HepG2 (cell line): ENCODE results near the gene CKS1B. TPM values are rescaled to one million over a fixed set of nuclear protein-coding genes. Genes with fewer than 3 reads are reported as not detected.

Source experiments
- ELF4 ChIP-seq: sonication (generic); formaldehyde crosslinking; IDR thresholded peaks from 2 replicates; pipeline ENCODE4 v1.5.0; 2020; ENCODE audit warnings: missing genetic modification reagents, mild to moderate bottlenecking, moderate library complexity, borderline replicate concordance
- ERF ChIP-seq: IDR thresholded peaks from 2 replicates; pipeline ENCODE4 v1.6.1; 2018; ENCODE audit warnings: missing biosample characterization, missing genetic modification reagents
- KAT8 ChIP-seq: IDR thresholded peaks from 2 replicates; pipeline ENCODE4 v1.6.1; 2016; ENCODE audit warnings: missing genetic modification reagents, missing compliant biosample characterization
- NPAS2 ChIP-seq: sonication (generic); formaldehyde crosslinking; IDR thresholded peaks from 2 replicates; pipeline ENCODE4 v1.8.0; 2022; ENCODE audit warnings: mild to moderate bottlenecking, missing genetic modification reagents, borderline replicate concordance
- PHF20 ChIP-seq: sonication (generic); formaldehyde crosslinking; IDR thresholded peaks from 2 replicates; pipeline ENCODE4 v1.5.0; 2020; ENCODE audit warnings: mild to moderate bottlenecking, missing genetic modification reagents
- REXO4 ChIP-seq: sonication (generic); formaldehyde crosslinking; IDR thresholded peaks from 2 replicates; pipeline ENCODE4 v1.8.0; 2022; ENCODE audit warnings: missing genetic modification reagents, mild to moderate bottlenecking, borderline replicate concordance
- XRCC5 ChIP-seq: fragments of 200-400 bp; formaldehyde crosslinking; optimal IDR thresholded peaks from 2 replicates; pipeline ENCODE3; 2017; ENCODE audit warnings: mild to moderate bottlenecking, low read length
- ZIK1 ChIP-seq: sonication (generic); formaldehyde crosslinking; IDR thresholded peaks from 2 replicates; pipeline ENCODE4 v1.5.0; 2020; ENCODE audit warnings: mild to moderate bottlenecking, low read depth, missing genetic modification reagents, borderline replicate concordance
- ZNF33B ChIP-seq: sonication (generic); formaldehyde crosslinking; IDR thresholded peaks from 2 replicates; pipeline ENCODE4 v1.5.1; 2020; ENCODE audit warnings: mild to moderate bottlenecking, missing genetic modification reagents
- ZNF431 ChIP-seq: sonication (generic); formaldehyde crosslinking; IDR thresholded peaks from 2 replicates; pipeline ENCODE4 v1.9.0; 2022; ENCODE audit warnings: missing genetic modification reagents, low read depth, mild to moderate bottlenecking, borderline replicate concordance
- ZNF549 ChIP-seq: sonication (generic); formaldehyde crosslinking; IDR thresholded peaks from 2 replicates; pipeline ENCODE4 v1.5.0; 2020; ENCODE audit warnings: missing genetic modification reagents
- ZNF772 ChIP-seq: sonication (generic); formaldehyde crosslinking; IDR thresholded peaks from 2 replicates; pipeline ENCODE4 v1.5.0; 2020; ENCODE audit warnings: mild to moderate bottlenecking, missing genetic modification reagents
- polyA plus RNA-seq, 8 experiments: library from polyadenylated mRNA; depleted of rRNA in 3 of 8; stranded (reverse) in 7 of 8; unstranded in 1 of 8; fragments of >200 nt; fragmentation: Illumina TruSeq in 4 of 8; extraction: Trizol in 4 of 8; gene quantifications; 2 replicates each; pipeline versions ENCODE4 v1.2.1 to v1.2.3, GENCODE V29; 2011 to 2016; ENCODE audit warnings: low read depth in 4 of 8, missing spikeins in 1 of 8, mixed read lengths in 1 of 8; ENCODE audit not compliant: insufficient read depth in 1 of 8
- total RNA-seq, 5 experiments: library from RNA; depleted of rRNA; stranded (reverse); fragments of >200 nt; fragmentation: Illumina TruSeq; extraction: Trizol; gene quantifications; 2 replicates each; pipeline ENCODE4 v1.2.3, GENCODE V29; 2016; ENCODE audit warnings: low read depth in 1 of 5
- TF ChIP-seq, protein P1 (sequence below): sonication (generic); formaldehyde crosslinking; IDR thresholded peaks from 2 replicates; pipeline ENCODE4 v1.5.1; 2020; ENCODE audit warnings: mild to moderate bottlenecking, missing genetic modification reagents, moderate library complexity
- TF ChIP-seq, protein P2 (sequence below): sonication (generic); formaldehyde crosslinking; IDR thresholded peaks from 2 replicates; pipeline ENCODE4 v1.9.0; 2021; ENCODE audit warnings: missing genetic modification reagents, borderline replicate concordance
- TF ChIP-seq, protein P3 (sequence below): sonication (generic); formaldehyde crosslinking; IDR thresholded peaks from 2 replicates; pipeline ENCODE4 v1.5.0; 2020; ENCODE audit warnings: missing genetic modification reagents
- TF ChIP-seq, protein P4 (sequence below): sonication (generic); formaldehyde crosslinking; IDR thresholded peaks from 2 replicates; pipeline ENCODE4 v1.5.1; 2020; ENCODE audit warnings: mild to moderate bottlenecking, moderate library complexity, missing genetic modification reagents

CKS1B gene
- total and polyA plus RNA-seq, 2 of the 13 experiments (the other 11 are each of a cell fraction or from before 2014, with no cell fraction given) = 217 to 222 TPM

DNA sequence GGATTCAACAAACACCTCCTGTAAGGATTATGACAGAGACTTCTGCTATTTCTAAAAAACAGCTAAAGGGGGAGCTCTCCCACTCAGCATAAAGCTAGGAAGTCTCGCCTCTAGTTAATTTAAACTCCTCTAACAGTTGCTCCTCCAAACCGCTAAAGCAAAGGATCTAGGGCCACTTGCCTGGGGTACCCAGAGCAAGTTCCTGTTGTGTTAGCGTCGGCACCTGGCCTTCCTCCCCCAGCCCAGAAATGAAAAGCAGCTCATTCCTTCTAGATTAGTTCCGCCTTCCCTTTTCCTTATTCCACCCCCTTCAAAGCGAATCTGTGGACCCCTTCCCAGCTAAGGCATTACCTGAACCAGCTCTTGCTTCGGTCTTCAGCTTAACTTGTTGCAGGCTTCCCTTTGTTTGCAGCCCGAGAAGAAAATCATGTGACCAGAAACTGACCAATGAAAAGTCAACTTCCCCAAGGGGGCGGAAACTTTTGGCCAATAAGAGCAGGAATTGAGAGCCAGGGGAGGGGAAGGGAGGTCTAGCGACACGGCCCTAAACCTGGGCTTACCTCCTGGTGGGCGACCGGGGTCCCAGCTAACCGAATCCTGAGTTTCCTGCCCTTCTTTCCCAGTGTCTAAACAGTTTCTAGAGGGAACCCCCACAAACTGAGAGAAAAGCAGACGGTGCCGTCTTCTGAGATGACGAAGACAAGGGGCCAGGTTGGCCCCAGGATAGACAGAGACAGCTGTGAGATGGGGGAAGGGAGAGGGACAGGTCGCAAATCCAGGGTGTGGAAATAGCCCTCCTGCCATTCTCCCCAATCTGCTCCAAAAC is 18.6 kb upstream of the CKS1B start, which contains the start of gene PBXIP1 (continued):
- TF ChIP-seq, protein P1, sequence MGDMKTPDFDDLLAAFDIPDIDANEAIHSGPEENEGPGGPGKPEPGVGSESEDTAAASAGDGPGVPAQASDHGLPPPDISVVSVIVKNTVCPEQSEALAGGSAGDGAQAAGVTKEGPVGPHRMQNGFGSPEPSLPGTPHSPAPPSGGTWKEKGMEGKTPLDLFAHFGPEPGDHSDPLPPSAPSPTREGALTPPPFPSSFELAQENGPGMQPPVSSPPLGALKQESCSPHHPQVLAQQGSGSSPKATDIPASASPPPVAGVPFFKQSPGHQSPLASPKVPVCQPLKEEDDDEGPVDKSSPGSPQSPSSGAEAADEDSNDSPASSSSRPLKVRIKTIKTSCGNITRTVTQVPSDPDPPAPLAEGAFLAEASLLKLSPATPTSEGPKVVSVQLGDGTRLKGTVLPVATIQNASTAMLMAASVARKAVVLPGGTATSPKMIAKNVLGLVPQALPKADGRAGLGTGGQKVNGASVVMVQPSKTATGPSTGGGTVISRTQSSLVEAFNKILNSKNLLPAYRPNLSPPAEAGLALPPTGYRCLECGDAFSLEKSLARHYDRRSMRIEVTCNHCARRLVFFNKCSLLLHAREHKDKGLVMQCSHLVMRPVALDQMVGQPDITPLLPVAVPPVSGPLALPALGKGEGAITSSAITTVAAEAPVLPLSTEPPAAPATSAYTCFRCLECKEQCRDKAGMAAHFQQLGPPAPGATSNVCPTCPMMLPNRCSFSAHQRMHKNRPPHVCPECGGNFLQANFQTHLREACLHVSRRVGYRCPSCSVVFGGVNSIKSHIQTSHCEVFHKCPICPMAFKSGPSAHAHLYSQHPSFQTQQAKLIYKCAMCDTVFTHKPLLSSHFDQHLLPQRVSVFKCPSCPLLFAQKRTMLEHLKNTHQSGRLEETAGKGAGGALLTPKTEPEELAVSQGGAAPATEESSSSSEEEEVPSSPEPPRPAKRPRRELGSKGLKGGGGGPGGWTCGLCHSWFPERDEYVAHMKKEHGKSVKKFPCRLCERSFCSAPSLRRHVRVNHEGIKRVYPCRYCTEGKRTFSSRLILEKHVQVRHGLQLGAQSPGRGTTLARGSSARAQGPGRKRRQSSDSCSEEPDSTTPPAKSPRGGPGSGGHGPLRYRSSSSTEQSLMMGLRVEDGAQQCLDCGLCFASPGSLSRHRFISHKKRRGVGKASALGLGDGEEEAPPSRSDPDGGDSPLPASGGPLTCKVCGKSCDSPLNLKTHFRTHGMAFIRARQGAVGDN (CRISPR knock-in tag) = peak; percentile 22; the same call in 1 of the 2 replicates
- no peak for TF ChIP-seq ZNF772 (CRISPR knock-in tag)
- TF ChIP-seq ZNF431 (CRISPR knock-in tag) = no peak
- no peak for TF ChIP-seq ZIK1 (CRISPR knock-in tag)
- peak; percentile 48; the same call in 1 of the 2 replicates for TF ChIP-seq PHF20 (CRISPR knock-in tag)
- TF ChIP-seq ELF4 (CRISPR knock-in tag) = peak; percentile 29; the same call in 1 of the 2 replicates
- 0 out of 2 replicates have a peak, but pooled peaks have one; percentile 17 for TF ChIP-seq ERF (CRISPR knock-in tag)
- no peak for TF ChIP-seq ZNF549 (CRISPR knock-in tag)
- TF ChIP-seq XRCC5 = peak; percentile 3
- TF ChIP-seq, protein P2, sequence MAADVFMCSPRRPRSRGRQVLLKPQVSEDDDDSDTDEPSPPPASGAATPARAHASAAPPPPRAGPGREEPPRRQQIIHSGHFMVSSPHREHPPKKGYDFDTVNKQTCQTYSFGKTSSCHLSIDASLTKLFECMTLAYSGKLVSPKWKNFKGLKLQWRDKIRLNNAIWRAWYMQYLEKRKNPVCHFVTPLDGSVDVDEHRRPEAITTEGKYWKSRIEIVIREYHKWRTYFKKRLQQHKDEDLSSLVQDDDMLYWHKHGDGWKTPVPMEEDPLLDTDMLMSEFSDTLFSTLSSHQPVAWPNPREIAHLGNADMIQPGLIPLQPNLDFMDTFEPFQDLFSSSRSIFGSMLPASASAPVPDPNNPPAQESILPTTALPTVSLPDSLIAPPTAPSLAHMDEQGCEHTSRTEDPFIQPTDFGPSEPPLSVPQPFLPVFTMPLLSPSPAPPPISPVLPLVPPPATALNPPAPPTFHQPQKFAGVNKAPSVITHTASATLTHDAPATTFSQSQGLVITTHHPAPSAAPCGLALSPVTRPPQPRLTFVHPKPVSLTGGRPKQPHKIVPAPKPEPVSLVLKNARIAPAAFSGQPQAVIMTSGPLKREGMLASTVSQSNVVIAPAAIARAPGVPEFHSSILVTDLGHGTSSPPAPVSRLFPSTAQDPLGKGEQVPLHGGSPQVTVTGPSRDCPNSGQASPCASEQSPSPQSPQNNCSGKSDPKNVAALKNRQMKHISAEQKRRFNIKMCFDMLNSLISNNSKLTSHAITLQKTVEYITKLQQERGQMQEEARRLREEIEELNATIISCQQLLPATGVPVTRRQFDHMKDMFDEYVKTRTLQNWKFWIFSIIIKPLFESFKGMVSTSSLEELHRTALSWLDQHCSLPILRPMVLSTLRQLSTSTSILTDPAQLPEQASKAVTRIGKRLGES = no peak
- TF ChIP-seq, protein P3, sequence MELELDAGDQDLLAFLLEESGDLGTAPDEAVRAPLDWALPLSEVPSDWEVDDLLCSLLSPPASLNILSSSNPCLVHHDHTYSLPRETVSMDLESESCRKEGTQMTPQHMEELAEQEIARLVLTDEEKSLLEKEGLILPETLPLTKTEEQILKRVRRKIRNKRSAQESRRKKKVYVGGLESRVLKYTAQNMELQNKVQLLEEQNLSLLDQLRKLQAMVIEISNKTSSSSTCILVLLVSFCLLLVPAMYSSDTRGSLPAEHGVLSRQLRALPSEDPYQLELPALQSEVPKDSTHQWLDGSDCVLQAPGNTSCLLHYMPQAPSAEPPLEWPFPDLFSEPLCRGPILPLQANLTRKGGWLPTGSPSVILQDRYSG = no peak
- TF ChIP-seq ZNF33B (CRISPR knock-in tag) = no peak
- TF ChIP-seq KAT8 (CRISPR knock-in tag) = peak; percentile 61; the same call in 1 of the 2 replicates
- TF ChIP-seq, protein P4, sequence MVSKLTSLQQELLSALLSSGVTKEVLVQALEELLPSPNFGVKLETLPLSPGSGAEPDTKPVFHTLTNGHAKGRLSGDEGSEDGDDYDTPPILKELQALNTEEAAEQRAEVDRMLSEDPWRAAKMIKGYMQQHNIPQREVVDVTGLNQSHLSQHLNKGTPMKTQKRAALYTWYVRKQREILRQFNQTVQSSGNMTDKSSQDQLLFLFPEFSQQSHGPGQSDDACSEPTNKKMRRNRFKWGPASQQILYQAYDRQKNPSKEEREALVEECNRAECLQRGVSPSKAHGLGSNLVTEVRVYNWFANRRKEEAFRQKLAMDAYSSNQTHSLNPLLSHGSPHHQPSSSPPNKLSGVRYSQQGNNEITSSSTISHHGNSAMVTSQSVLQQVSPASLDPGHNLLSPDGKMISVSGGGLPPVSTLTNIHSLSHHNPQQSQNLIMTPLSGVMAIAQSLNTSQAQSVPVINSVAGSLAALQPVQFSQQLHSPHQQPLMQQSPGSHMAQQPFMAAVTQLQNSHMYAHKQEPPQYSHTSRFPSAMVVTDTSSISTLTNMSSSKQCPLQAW (CRISPR knock-in tag) = 0 out of 2 replicates have a peak, but pooled peaks have one; percentile 42
- no peak for TF ChIP-seq NPAS2 (CRISPR knock-in tag)
- no peak for TF ChIP-seq REXO4 (CRISPR knock-in tag)
